Omental fat pad (tissue), 4 donors: ENCODE data around the gene LIX1L. TPM values are rescaled to one million over a fixed set of nuclear protein-coding genes. Genes with fewer than 3 reads are reported as not detected.

Experiments used
- ATAC-seq: fragments of 150-250 bp; one replicate; pipeline ENCODE4 v1.9.1; 2016; ENCODE audit warnings: mild to moderate bottlenecking, moderate library complexity; ENCODE audit not compliant: low FRiP score
- DNase-seq: peaks from one replicate; pipeline ENCODE4 v3.0.0-alpha.2; 2019; ENCODE audit warnings: low spot score
- CTCF ChIP-seq, 3 donors: fragments of 450-650 bp; IDR thresholded peaks; one replicate each; pipeline ENCODE4 v1.5.1; 2016 to 2017; ENCODE audit warnings: antibody characterized with exemption in 3 of 3, mild to moderate bottlenecking in 3 of 3, moderate library complexity in 2 of 3
- total RNA-seq, 4 donors: library from RNA; depleted of rRNA; stranded (reverse); fragments of >200 nt; gene quantifications; one replicate each; pipeline ENCODE4 v1.1.0, GENCODE V29; 2016

The LIX1L gene
- total RNA-seq, 4 donors from 2014 or later = 15.4 to 34.0 (median 28.3) TPM

GRCh38 chr1:145978854-145979745 is 21.3 kb upstream of the LIX1L start:
- ATAC-seq = peak; percentile 90
- TF ChIP-seq CTCF (IDR thresholded peaks at IDR 0.05) = no peak
- peak; percentile 65 for DNase-seq

- ATAC-seq (no peak), DNase-seq (no peak)
- TF ChIP-seq CTCF (IDR thresholded peaks at IDR 0.05) = no peak
Measured at GRCh38 chr1:145978471-145978853, 20.6 kb upstream of the LIX1L start.

GRCh38 chr1:145977486-145978470 is 20.0 kb upstream of the LIX1L start:
- peak in 1 of 3 donors; percentile 42 for TF ChIP-seq CTCF (IDR thresholded peaks at IDR 0.05)
- DNase-seq (no peak), ATAC-seq (peak; percentile 56)

GRCh38 chr1:145977016-145977415 is 19.2 kb upstream of the LIX1L start:
- TF ChIP-seq CTCF (IDR thresholded peaks at IDR 0.05) = no peak
- ATAC-seq = no peak
- no peak for DNase-seq

GRCh38 chr1:145975216-145975615 is 17.4 kb upstream of the LIX1L start:
- DNase-seq (no peak), ATAC-seq (no peak)
- TF ChIP-seq CTCF (IDR thresholded peaks at IDR 0.05) = no peak

GRCh38 chr1:145974721-145975120 is 16.9 kb upstream of the LIX1L start:
- no peak for TF ChIP-seq CTCF (IDR thresholded peaks at IDR 0.05)
- no peak for DNase-seq
- no peak for ATAC-seq
